Panc1 (cell line): ENCODE data around the gene SLC4A7. TPM values are rescaled to one million over a fixed set of nuclear protein-coding genes. Genes with fewer than 3 reads are reported as not detected.

Experiments
- ATAC-seq: fragments of 200-7000 bp; cut with Tn5 transposase; 2 replicates; pipeline ENCODE4 v1.9.1; 2020; ENCODE audit warnings: mild to moderate bottlenecking, moderate library complexity
- Bru-seq: library from RNA; stranded (reverse); fragments of 400-500 nt; gene quantifications from one replicate; lab custom pipeline; 2021; lab: Mats Ljungman, UMichigan
- BruChase-seq, 2 experiments: library from RNA; stranded (reverse); fragments of 400-500 nt; gene quantifications; one replicate each; lab custom pipeline; 2021; lab: Mats Ljungman, UMichigan
- BruUV-seq: library from RNA; stranded (reverse); fragments of 400-500 nt; replicated peaks from 2 replicates; lab custom pipeline; 2021; lab: Mats Ljungman, UMichigan
- CTCF ChIA-PET: fragments of 300-600 bp; sonication (Branson Sonifier 250); formaldehyde crosslinking; loops from one replicate; lab custom pipeline; 2022; ENCODE audit warnings: antibody characterized with exemption; lab: Charles Lee
- POLR2A ChIA-PET: fragments of 300-600 bp; sonication (Branson Sonifier 250); formaldehyde crosslinking; loops from one replicate; lab custom pipeline; 2022; ENCODE audit warnings: antibody characterized with exemption; lab: Charles Lee
- DNase-seq: peaks from one replicate; pipeline ENCODE4 v3.0.0-alpha.2; 2010; ENCODE audit warnings: low read depth, low spot score
- H3K27ac ChIP-seq: 2 replicates; pipeline ENCODE4 v1.5.1; 2011; ENCODE audit warnings: mild to moderate bottlenecking, low read length, inconsistent platforms
- H3K27me3 ChIP-seq: fragments of 200-500 bp; sonication (Bioruptor generic); 2 replicates; pipeline ENCODE4 v1.6.0; 2014; ENCODE audit warnings: low read length, inconsistent platforms; ENCODE audit not compliant: control insufficient read depth, insufficient read depth
- H3K36me3 ChIP-seq: fragments of 200-500 bp; sonication (Bioruptor generic); 2 replicates; pipeline ENCODE4 v1.5.1; 2014; ENCODE audit warnings: inconsistent platforms, mild to moderate bottlenecking, low read length, moderate library complexity; ENCODE audit not compliant: control insufficient read depth, insufficient read depth
- H3K4me1 ChIP-seq: 2 replicates; pipeline ENCODE4 v1.5.1; 2011; ENCODE audit warnings: inconsistent platforms, mild to moderate bottlenecking, low read length, moderate library complexity; ENCODE audit not compliant: control insufficient read depth, insufficient read depth
- H3K4me3 ChIP-seq, 2 experiments: 2 replicates each; pipeline ENCODE4 v1.5.1; 2011 to 2012; ENCODE audit warnings: low read depth in 2 of 2, low read length in 2 of 2, mild to moderate bottlenecking in 2 of 2, inconsistent platforms in 1 of 2, moderate library complexity in 1 of 2
- H3K9me3 ChIP-seq: fragments of 200-500 bp; sonication (Bioruptor generic); 2 replicates; pipeline ENCODE4 v1.5.1; 2014; ENCODE audit warnings: low read depth, mild to moderate bottlenecking, inconsistent platforms, low read length, moderate library complexity; ENCODE audit not compliant: control insufficient read depth, insufficient read depth
- CTCF ChIP-seq: fragments of 450-650 bp; IDR thresholded peaks from 2 replicates; pipeline ENCODE4 v1.5.1; 2017; ENCODE audit warnings: mild to moderate bottlenecking
- POLR2AphosphoS5 ChIP-seq: IDR thresholded peaks from 2 replicates; pipeline ENCODE4 v1.6.1; 2012; ENCODE audit warnings: mild to moderate bottlenecking, low read depth, low read length, moderate library complexity
- REST ChIP-seq, 2 experiments: IDR thresholded peaks; 2 replicates each; pipeline ENCODE4 v1.6.1; 2011 to 2012; ENCODE audit warnings: low read depth in 2 of 2, control low read depth in 1 of 2, low read length in 1 of 2, mild to moderate bottlenecking in 1 of 2, moderate library complexity in 1 of 2; ENCODE audit not compliant: insufficient read depth in 1 of 2
- SIN3A ChIP-seq: IDR thresholded peaks from 2 replicates; pipeline ENCODE4 v1.6.1; 2012; ENCODE audit warnings: low read depth, mild to moderate bottlenecking, low read length, moderate library complexity, borderline replicate concordance; ENCODE audit not compliant: insufficient read depth
- TCF7L2 ChIP-seq: IDR thresholded peaks from 2 replicates; pipeline ENCODE4 v1.6.1; 2011; ENCODE audit warnings: mild to moderate bottlenecking, low read depth, low read length, inconsistent platforms
- in situ Hi-C: cut with HindIII; loops from 2 replicates; pipeline ENCODE4 v1.10.0; 2016; ENCODE audit warnings: low sequenced_read_pairs, low pct_unique_long_range_greater_than_20kb
- intact Hi-C: fragments of 100-400 bp; cut with micrococcal nuclease; formaldehyde crosslinking; loops from one replicate; pipeline ENCODE4 v1.10.0; 2022; ENCODE audit not compliant: unreplicated experiment
- long read RNA-seq: library from polyadenylated mRNA; unstranded; transcript quantifications from one replicate; pipeline ENCODE4 v2.0.0, GENCODE V29; 2021; ENCODE audit not compliant: unreplicated experiment
- polyA plus RNA-seq: library from polyadenylated mRNA; unstranded; fragments of >200 nt; gene quantifications from one replicate; pipeline ENCODE4 v1.2.1, GENCODE V29; 2012; ENCODE audit warnings: missing spikeins; ENCODE audit not compliant: insufficient read length
- total RNA-seq: library from RNA; stranded (reverse); gene quantifications from one replicate; pipeline ENCODE4 v1.2.1, GENCODE V29; 2021; ENCODE audit not compliant: unreplicated experiment

The SLC4A7 gene
- 99.4 TPM for total RNA-seq
- 23.4 TPM for polyA plus RNA-seq
- Bru-seq, nascent RNA = percentile 99 among the genes with signal in this experiment
- BruChase-seq, experiment 1, labeled RNA remaining after a 2-hour chase = percentile 97 among the genes with signal in this experiment
- BruChase-seq, experiment 2, labeled RNA remaining after a 6-hour chase = percentile 96 among the genes with signal in this experiment
- long read RNA-seq, partial matches to known transcripts = 66 of 99 reads
- long read RNA-seq, other reads (novel, unspliced or antisense) = 29 of 99 reads

- no peaks in the 10 kb centered on the region for H3K27me3 ChIP-seq
- CTCF ChIA-PET = interaction anchor here (0.7 kb wide), 1 partner anchor 39 kb away, joined by 7 read pairs; no protein-coding TSS in a partner anchor
- no peaks in the 10 kb centered on the region for H3K9me3 ChIP-seq
- in situ Hi-C loops = no loop called here
- TF ChIP-seq CTCF (no peak), TCF7L2 (no peak), REST (IDR thresholded peaks at IDR 0.05; ENCODE audit: insufficient read depth in 1 of 2, low read depth in 2 of 2, low read length in 1 of 2) (no peak), POLR2AphosphoS5 (peak; percentile 96), SIN3A (peak; percentile 79; the same call in 1 of the 2 replicates)
- intact Hi-C loops = loop anchor here (5.0 kb wide), 3 partner anchors 38 to 198 kb away; no protein-coding TSS in a partner anchor
- peak; percentile 57 for DNase-seq
- no peaks in the 10 kb centered on the region for H3K36me3 ChIP-seq
- POLR2A ChIA-PET = interaction anchor here (0.6 to 1.0 kb wide), 6 partner anchors 12 to 144 kb away, joined by 3 to 9 read pairs (median 4); no protein-coding TSS in a partner anchor
- H3K4me1 ChIP-seq = peaks cover 14% of the 10 kb centered on the region
- H3K4me3 ChIP-seq = peak within 1 kb of the TSS; percentile 78 to 86
- BruUV-seq = no TSS peak
- ATAC-seq = peak; percentile 92
- peak within 1 kb of the TSS; percentile 95 for H3K27ac ChIP-seq
These were observed at the start of gene SLC4A7 for GRCh38 chr3:27484015-27484844. TSS of gene SLC4A7 (minus strand) at chr3:27484384. CDS start at chr3:27484126, 258 bp downstream.

- ChIA-PET CTCF (no interaction called here), POLR2A (interaction anchor here (0.7 to 2.0 kb wide), 2 partner anchors 44 to 49 kb away, joined by 5 to 9 read pairs; partner anchors contain the start of gene SLC4A7)
- BruUV-seq = no TSS peak
- DNase-seq (no peak), ATAC-seq (no peak)
- in situ Hi-C loops = no loop called here
- TF ChIP-seq TCF7L2 (peak; percentile 75), REST (IDR thresholded peaks at IDR 0.05; ENCODE audit: insufficient read depth in 1 of 2, low read depth in 2 of 2, low read length in 1 of 2) (no peak)
- Histone ChIP-seq H3K36me3 (no peaks in the 10 kb centered on the region), H3K4me1 (peaks cover 45% of the 10 kb centered on the region), H3K27me3 (no peaks in the 10 kb centered on the region), H3K9me3 (no peaks in the 10 kb centered on the region), H3K27ac (peak overlapping the region; percentile 99), H3K4me3 (peak overlapping the region in 1 of 2 experiments; percentile 31; a peak in 2 of 4 replicates)
- intact Hi-C loops = loop anchor here (10.0 kb wide), 1 partner anchor 152 kb away; no protein-coding TSS in a partner anchor
These were observed 49.0 kb upstream of the SLC4A7 start for GRCh38 chr3:27533261-27533607.
